ENCODE results near the gene COL11A2.

- TF ChIP-seq SP1 (IDR thresholded peaks at IDR 0.05) (no peak), FOXM1 (IDR thresholded peaks at IDR 0.05; ENCODE audit: borderline replicate concordance) (no peak), ELF4 (IDR thresholded peaks at IDR 0.05) (no peak), ARNT (IDR thresholded peaks at IDR 0.05) (no peak), FOXA1 (IDR thresholded peaks at IDR 0.05) (no peak), FOXK2 (IDR thresholded peaks at IDR 0.05) (no peak)
- TF ChIP-seq, protein P1, sequence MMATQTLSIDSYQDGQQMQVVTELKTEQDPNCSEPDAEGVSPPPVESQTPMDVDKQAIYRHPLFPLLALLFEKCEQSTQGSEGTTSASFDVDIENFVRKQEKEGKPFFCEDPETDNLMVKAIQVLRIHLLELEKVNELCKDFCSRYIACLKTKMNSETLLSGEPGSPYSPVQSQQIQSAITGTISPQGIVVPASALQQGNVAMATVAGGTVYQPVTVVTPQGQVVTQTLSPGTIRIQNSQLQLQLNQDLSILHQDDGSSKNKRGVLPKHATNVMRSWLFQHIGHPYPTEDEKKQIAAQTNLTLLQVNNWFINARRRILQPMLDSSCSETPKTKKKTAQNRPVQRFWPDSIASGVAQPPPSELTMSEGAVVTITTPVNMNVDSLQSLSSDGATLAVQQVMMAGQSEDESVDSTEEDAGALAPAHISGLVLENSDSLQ (IDR thresholded peaks at IDR 0.05) = no peak
Measured at GRCh38 chr6:33163540-33163939, 28.7 kb downstream of the COL11A2 start.

All from HEK293T (cell line).